ENCODE data around the gene SIK3.

SIK3 gene

GRCh38 chr11:116855413-116855812 lies 242.8 kb downstream of the SIK3 start:
- TF ChIP-seq EZH2 (optimal IDR thresholded peaks at IDR 0.05; ENCODE audit: low read depth, low read length) = no peak
- TF ChIP-seq CTCF (IDR thresholded peaks at IDR 0.05; ENCODE audit: low read length) = no peak
- no peak for TF ChIP-seq EZH2phosphoT487 (IDR thresholded peaks at IDR 0.05; ENCODE audit: low read length)
- Histone ChIP-seq H3F3A (ENCODE audit: insufficient read depth, low read length) (peaks cover 17% of the 10 kb centered on the region), H3K27me3 (replicated peaks; ENCODE audit: insufficient read depth, low read length) (no peaks in the 10 kb centered on the region), H3K9me3 (replicated peaks; ENCODE audit: insufficient read depth, low read length) (no peaks in the 10 kb centered on the region), H3K9ac (ENCODE audit: low read length) (no peak overlapping the region), H2AFZ (ENCODE audit: low read length) (no peak overlapping the region), H3K79me2 (ENCODE audit: low read length) (peaks cover 6% of the 10 kb centered on the region), H3K4me1 (ENCODE audit: low read length) (peaks cover 39% of the 10 kb centered on the region), H3K27ac (ENCODE audit: low read length) (peak overlapping the region; percentile 0; the same call in 1 of the 2 replicates), H4K20me1 (ENCODE audit: insufficient read depth, low read length) (no peaks in the 10 kb centered on the region), H3K4me2 (ENCODE audit: low read depth, low read length) (no peak overlapping the region), H3K9me2 (replicated peaks; ENCODE audit: insufficient read depth, low read length) (no peaks in the 10 kb centered on the region), H3K36me3 (replicated peaks; ENCODE audit: insufficient read depth, low read length) (peaks cover 3% of the 10 kb centered on the region; the same call in 1 of the 2 replicates), H3K4me3 (ENCODE audit: low read length) (no peak overlapping the region)
- no peak for DNase-seq

- Histone ChIP-seq H4K20me1 (ENCODE audit: insufficient read depth, low read length) (no peaks in the 10 kb centered on the region), H3K4me1 (ENCODE audit: low read length) (peaks cover 39% of the 10 kb centered on the region), H3K9me2 (replicated peaks; ENCODE audit: insufficient read depth, low read length) (no peaks in the 10 kb centered on the region), H3K4me2 (ENCODE audit: low read depth, low read length) (peak overlapping the region; percentile 44), H3K9ac (ENCODE audit: low read length) (peak overlapping the region; percentile 64), H3F3A (ENCODE audit: insufficient read depth, low read length) (peaks cover 17% of the 10 kb centered on the region), H3K27ac (ENCODE audit: low read length) (peak overlapping the region; percentile 99), H2AFZ (ENCODE audit: low read length) (no peak overlapping the region), H3K79me2 (ENCODE audit: low read length) (peaks cover 6% of the 10 kb centered on the region), H3K4me3 (ENCODE audit: low read length) (peak overlapping the region; percentile 41), H3K27me3 (replicated peaks; ENCODE audit: insufficient read depth, low read length) (no peaks in the 10 kb centered on the region), H3K36me3 (replicated peaks; ENCODE audit: insufficient read depth, low read length) (peaks cover 3% of the 10 kb centered on the region; the same call in 1 of the 2 replicates), H3K9me3 (replicated peaks; ENCODE audit: insufficient read depth, low read length) (no peaks in the 10 kb centered on the region)
- peak; percentile 93 for DNase-seq
- TF ChIP-seq EZH2phosphoT487 (IDR thresholded peaks at IDR 0.05; ENCODE audit: low read length) (no peak), CTCF (IDR thresholded peaks at IDR 0.05; ENCODE audit: low read length) (no peak), EZH2 (optimal IDR thresholded peaks at IDR 0.05; ENCODE audit: low read depth, low read length) (no peak)
Observed at GRCh38 chr11:116853461-116854073, 244.7 kb downstream of the SIK3 start.

GRCh38 chr11:116852261-116853031 lies 245.8 kb downstream of the SIK3 start:
- peak overlapping the region; percentile 44 for H3K4me2 ChIP-seq (ENCODE audit: low read depth, low read length)
- no peaks in the 10 kb centered on the region for H3K9me2 ChIP-seq (replicated peaks; ENCODE audit: insufficient read depth, low read length)
- H4K20me1 ChIP-seq (ENCODE audit: insufficient read depth, low read length) = no peaks in the 10 kb centered on the region
- no peaks in the 10 kb centered on the region for H3K9me3 ChIP-seq (replicated peaks; ENCODE audit: insufficient read depth, low read length)
- H3K36me3 ChIP-seq (replicated peaks; ENCODE audit: insufficient read depth, low read length) = no peaks in the 10 kb centered on the region; the same call in 1 of the 2 replicates
- H3F3A ChIP-seq (ENCODE audit: insufficient read depth, low read length) = peaks cover 17% of the 10 kb centered on the region
- H3K27me3 ChIP-seq (replicated peaks; ENCODE audit: insufficient read depth, low read length) = no peaks in the 10 kb centered on the region
- peak overlapping the region; percentile 99 for H3K27ac ChIP-seq (ENCODE audit: low read length)
- DNase-seq = peak; percentile 59
- no peak overlapping the region for H2AFZ ChIP-seq (ENCODE audit: low read length)
- H3K79me2 ChIP-seq (ENCODE audit: low read length) = peaks cover 6% of the 10 kb centered on the region
- H3K9ac ChIP-seq (ENCODE audit: low read length) = peak overlapping the region; percentile 64; the same call in 1 of the 2 replicates
- peaks cover 39% of the 10 kb centered on the region for H3K4me1 ChIP-seq (ENCODE audit: low read length)
- no peak for TF ChIP-seq EZH2 (optimal IDR thresholded peaks at IDR 0.05; ENCODE audit: low read depth, low read length)
- no peak for TF ChIP-seq EZH2phosphoT487 (IDR thresholded peaks at IDR 0.05; ENCODE audit: low read length)
- TF ChIP-seq CTCF (IDR thresholded peaks at IDR 0.05; ENCODE audit: low read length) = no peak
- H3K4me3 ChIP-seq (ENCODE audit: low read length) = peak overlapping the region; percentile 6; the same call in 1 of the 2 replicates

Measured in MM.1S (cell line).